Occipital lobe (tissue), 3 donors: ENCODE data around the gene NOL12. TPM values are rescaled to one million over a fixed set of nuclear protein-coding genes. Genes with fewer than 3 reads are reported as not detected.

Experiments
- DNase-seq: peaks from one replicate; lab custom pipeline; 2025; lab: John Stamatoyannopoulos, UW
- small RNA-seq: library from RNA; depleted of rRNA; stranded (forward); fragments of <200 nt; gene quantifications from one replicate; pipeline ENCODE3, GENCODE V24; 2014
- total RNA-seq: library from RNA; depleted of rRNA; stranded (reverse); fragments of >200 nt; gene quantifications from one replicate; pipeline ENCODE4 v1.2.3, GENCODE V29; 2014

The NOL12 gene
- total RNA-seq, 1 donor from 2014 or later, result 18.2 TPM

DNA sequence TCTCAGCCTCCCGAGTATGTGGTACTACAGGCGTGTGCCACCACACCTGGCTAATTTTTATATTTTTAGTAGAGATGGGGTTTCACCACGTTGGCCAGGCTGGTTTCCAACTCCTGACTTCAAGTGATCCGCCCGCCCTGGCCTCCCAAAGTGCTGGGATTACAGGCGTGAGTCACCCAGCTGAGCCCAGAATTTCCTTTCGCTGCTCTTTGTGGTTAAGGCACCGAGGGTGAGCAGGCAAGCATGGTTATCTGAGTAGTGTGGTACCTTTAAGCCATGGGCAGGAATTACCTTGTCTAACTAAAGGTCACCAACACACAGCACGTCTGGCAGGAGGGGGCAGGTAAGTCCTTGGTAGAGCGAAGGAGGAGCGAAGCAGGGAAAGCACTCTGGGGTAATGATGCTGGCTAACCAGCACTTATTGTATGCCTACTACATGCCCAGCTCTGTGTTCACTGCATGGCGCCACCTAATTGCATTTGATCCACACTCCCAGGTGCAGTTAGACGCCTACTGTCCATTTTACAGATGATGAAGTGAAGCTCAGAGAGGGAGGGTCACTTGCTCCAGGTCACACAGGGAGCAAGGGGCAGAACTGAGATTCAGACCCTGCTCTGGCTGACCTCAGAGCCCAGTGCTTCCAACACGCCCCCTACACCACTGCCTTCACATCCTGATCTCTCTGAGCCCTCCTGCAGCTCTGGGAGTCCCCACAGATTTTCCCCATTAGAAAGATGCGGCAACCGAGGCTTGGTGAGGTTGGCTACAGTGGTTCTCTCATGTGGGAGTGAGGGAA is 56.4 kb downstream of the NOL12 start:
- DNase-seq, result no peak

Small RNAs within 50 kb of the gene (small RNA-seq; reads per million reads assigned to genes)
- 0.29 reads per million, percentile 10 among the genes with 10 or more reads in this experiment for gene RN7SL385P

Other genes with a start within 250 kb of the NOL12 start
- 3.9 TPM for gene MFNG, start 200.0 kb upstream of the NOL12 start, total RNA-seq
- gene CARD10, start 166.9 kb upstream of the NOL12 start, total RNA-seq, result 2.0 TPM
- gene CDC42EP1, start 125.9 kb upstream of the NOL12 start, total RNA-seq, result 0.94 TPM
- gene LGALS2, start 106.3 kb upstream of the NOL12 start, total RNA-seq, result not detected
- 32.0 TPM for gene GGA1, start 77.5 kb upstream of the NOL12 start, total RNA-seq
- 1.9 TPM for gene SH3BP1, start 46.7 kb upstream of the NOL12 start, total RNA-seq
- gene PDXP, start 27.6 kb upstream of the NOL12 start, total RNA-seq, result 40.6 TPM
- 119 TPM for gene LGALS1, start 10.7 kb upstream of the NOL12 start, total RNA-seq
- gene TRIOBP, start 10.7 kb downstream of the NOL12 start, total RNA-seq, result 13.4 TPM
- gene GCAT, start 121.6 kb downstream of the NOL12 start, total RNA-seq, result 8.3 TPM
- gene GALR3, start 137.0 kb downstream of the NOL12 start, total RNA-seq, result not detected
- 13.7 TPM for gene ANKRD54, start 158.0 kb downstream of the NOL12 start, total RNA-seq
- 702 TPM for gene EIF3L, start 163.1 kb downstream of the NOL12 start, total RNA-seq
- 22.9 TPM for gene MICALL1, start 220.0 kb downstream of the NOL12 start, total RNA-seq